Suprapubic skin (tissue), 4 donors: ENCODE data around the gene INPP5F. TPM values are rescaled to one million over a fixed set of nuclear protein-coding genes. Genes with fewer than 3 reads are reported as not detected.
"Not testable (repeated sequence)": the region's sequence is repeated elsewhere in the genome, so short reads cannot be mapped to it uniquely, and the experiment has no call there.

Source experiments
- DNase-seq, 2 donors: peaks; one replicate each; pipeline ENCODE4 v3.0.0-alpha.2; 2019; ENCODE audit warnings: low spot score in 2 of 2
- H3K27ac ChIP-seq: fragments of 200-600 bp; sonication (generic); one replicate; pipeline ENCODE4 v1.5.1; 2019
- H3K27me3 ChIP-seq: fragments of 200-600 bp; sonication (generic); one replicate; pipeline ENCODE4 v1.5.1; 2019
- H3K36me3 ChIP-seq: fragments of 200-600 bp; sonication (generic); one replicate; pipeline ENCODE4 v1.5.1; 2019
- H3K4me1 ChIP-seq: fragments of 200-600 bp; sonication (generic); one replicate; pipeline ENCODE4 v1.5.1; 2019
- H3K4me3 ChIP-seq: fragments of 200-600 bp; sonication (generic); one replicate; pipeline ENCODE4 v1.5.1; 2019; ENCODE audit warnings: mild to moderate bottlenecking
- H3K9me3 ChIP-seq: fragments of 200-600 bp; sonication (generic); one replicate; pipeline ENCODE4 v1.5.1; 2019
- EP300 ChIP-seq: sonication (generic); formaldehyde crosslinking; IDR thresholded peaks from one replicate; pipeline ENCODE4 v1.6.1; 2017; ENCODE audit warnings: antibody characterized with exemption
- POLR2A ChIP-seq, 2 donors: fragments of 450-650 bp; IDR thresholded peaks; one replicate each; pipeline ENCODE4 v1.6.1; 2017; ENCODE audit warnings: antibody characterized with exemption in 2 of 2, mild to moderate bottlenecking in 2 of 2, moderate library complexity in 2 of 2
- POLR2AphosphoS5 ChIP-seq, 3 donors: sonication (generic); formaldehyde crosslinking; IDR thresholded peaks; one replicate each; pipeline ENCODE4 v1.6.1; 2017; ENCODE audit warnings: antibody characterized with exemption in 3 of 3
- WGBS: methylation state at CpG from one replicate; pipeline ENCODE4 v1.1.5; 2018; 5-methylcytosine and 5-hydroxymethylcytosine counted together
- total RNA-seq, 4 donors: library from RNA; depleted of rRNA; stranded (reverse); fragments of >200 nt; gene quantifications; one replicate each; pipeline ENCODE4 v1.1.0, GENCODE V29; 2016
- TF ChIP-seq, protein P1 (sequence below), 2 donors: fragments of 200-600 bp in 1 of 2; fragments of 450-650 bp in 1 of 2; sonication (generic) in 1 of 2; IDR thresholded peaks; one replicate each; pipeline ENCODE4 v1.5.1; 2016 to 2019; ENCODE audit warnings: antibody characterized with exemption in 2 of 2, mild to moderate bottlenecking in 1 of 2, moderate library complexity in 1 of 2

Gene INPP5F
- total RNA-seq, 4 donors from 2014 or later = 16.1 to 38.6 (median 19.3) TPM

- WGBS = 82% methylated on average over 2 of the region's 2 CpGs
- no peaks in the 10 kb centered on the region for H3K36me3 ChIP-seq
- H3K4me3 ChIP-seq = no peak overlapping the region
- no peak for DNase-seq
- no peak overlapping the region for H3K27ac ChIP-seq
- no peaks in the 10 kb centered on the region for H3K27me3 ChIP-seq
- no peak for TF ChIP-seq EP300
- TF ChIP-seq, protein P1, sequence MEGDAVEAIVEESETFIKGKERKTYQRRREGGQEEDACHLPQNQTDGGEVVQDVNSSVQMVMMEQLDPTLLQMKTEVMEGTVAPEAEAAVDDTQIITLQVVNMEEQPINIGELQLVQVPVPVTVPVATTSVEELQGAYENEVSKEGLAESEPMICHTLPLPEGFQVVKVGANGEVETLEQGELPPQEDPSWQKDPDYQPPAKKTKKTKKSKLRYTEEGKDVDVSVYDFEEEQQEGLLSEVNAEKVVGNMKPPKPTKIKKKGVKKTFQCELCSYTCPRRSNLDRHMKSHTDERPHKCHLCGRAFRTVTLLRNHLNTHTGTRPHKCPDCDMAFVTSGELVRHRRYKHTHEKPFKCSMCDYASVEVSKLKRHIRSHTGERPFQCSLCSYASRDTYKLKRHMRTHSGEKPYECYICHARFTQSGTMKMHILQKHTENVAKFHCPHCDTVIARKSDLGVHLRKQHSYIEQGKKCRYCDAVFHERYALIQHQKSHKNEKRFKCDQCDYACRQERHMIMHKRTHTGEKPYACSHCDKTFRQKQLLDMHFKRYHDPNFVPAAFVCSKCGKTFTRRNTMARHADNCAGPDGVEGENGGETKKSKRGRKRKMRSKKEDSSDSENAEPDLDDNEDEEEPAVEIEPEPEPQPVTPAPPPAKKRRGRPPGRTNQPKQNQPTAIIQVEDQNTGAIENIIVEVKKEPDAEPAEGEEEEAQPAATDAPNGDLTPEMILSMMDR (IDR thresholded peaks at IDR 0.05) = no peak
- H3K9me3 ChIP-seq = no peaks in the 10 kb centered on the region
- peaks cover 12% of the 10 kb centered on the region for H3K4me1 ChIP-seq
Measured at GRCh38 chr10:119770928-119771327, 45.1 kb downstream of the INPP5F start.

GRCh38 chr10:119772334-119772733 lies 46.5 kb downstream of the INPP5F start:
- Histone ChIP-seq H3K27ac (no peak overlapping the region), H3K4me3 (no peak overlapping the region), H3K4me1 (peaks cover 12% of the 10 kb centered on the region), H3K9me3 (no peaks in the 10 kb centered on the region), H3K36me3 (no peaks in the 10 kb centered on the region), H3K27me3 (no peaks in the 10 kb centered on the region)
- DNase-seq = no peak
- 78% methylated on average over 4 of the region's 4 CpGs for WGBS
- TF ChIP-seq POLR2AphosphoS5 (IDR thresholded peaks at IDR 0.05) (no peak), EP300 (no peak), POLR2A (IDR thresholded peaks at IDR 0.05) (no peak)
- TF ChIP-seq, protein P1 (IDR thresholded peaks at IDR 0.05) = no peak

GRCh38 chr10:119773041-119773440 lies 47.2 kb downstream of the INPP5F start:
- 94% methylated on average over 3 of the region's 3 CpGs for WGBS
- H3K27me3 ChIP-seq = not testable (repeated sequence)

DNA sequence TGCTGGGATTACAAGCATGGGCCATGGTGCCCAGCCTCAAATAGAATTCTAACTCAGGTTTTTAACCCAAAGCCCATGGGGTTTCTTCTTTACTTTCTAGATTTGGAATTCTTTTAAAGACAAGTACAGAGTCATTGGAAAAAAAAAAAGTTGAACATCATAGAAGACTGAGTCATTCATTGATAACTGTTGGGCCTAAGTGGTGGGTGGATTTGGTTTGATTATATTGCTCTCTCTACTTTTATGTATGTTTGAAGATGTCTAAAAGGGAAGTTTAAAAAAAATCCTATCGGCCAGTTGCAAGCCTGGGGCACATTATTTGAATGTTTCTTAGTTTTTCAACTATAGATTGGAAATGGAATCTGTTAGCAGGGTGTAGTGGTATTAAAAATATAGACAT lies 49.7 kb downstream of the INPP5F start:
- TF ChIP-seq POLR2AphosphoS5 (IDR thresholded peaks at IDR 0.05) (no peak), EP300 (no peak), POLR2A (IDR thresholded peaks at IDR 0.05) (no peak)
- TF ChIP-seq, protein P1 (IDR thresholded peaks at IDR 0.05) = no peak
- Histone ChIP-seq H3K27ac (no peak overlapping the region), H3K4me1 (peaks cover under 1% of the 10 kb centered on the region), H3K36me3 (no peaks in the 10 kb centered on the region), H3K9me3 (no peaks in the 10 kb centered on the region), H3K4me3 (no peak overlapping the region), H3K27me3 (no peaks in the 10 kb centered on the region)
- 73% methylated on average over 1 of the region's 1 CpG for WGBS
- no peak for DNase-seq

More at GRCh38 chr10:119773041-119773440, 47.2 kb downstream of the INPP5F start:
- peaks cover 12% of the 10 kb centered on the region for H3K4me1 ChIP-seq
- H3K9me3 ChIP-seq, H3K27ac ChIP-seq, H3K4me3 ChIP-seq, DNase-seq, H3K36me3 ChIP-seq: not testable (repeated sequence)

- H3K4me1 ChIP-seq = no peaks in the 10 kb centered on the region
- TF ChIP-seq POLR2A (IDR thresholded peaks at IDR 0.05) (no peak), EP300 (no peak), POLR2AphosphoS5 (IDR thresholded peaks at IDR 0.05) (no peak)
- TF ChIP-seq, protein P1 (IDR thresholded peaks at IDR 0.05) = no peak
- no peaks in the 10 kb centered on the region for H3K27me3 ChIP-seq
- H3K36me3 ChIP-seq = no peaks in the 10 kb centered on the region
- no peak overlapping the region for H3K4me3 ChIP-seq
- no peak overlapping the region for H3K27ac ChIP-seq
- 100% methylated on average over 1 of the region's 1 CpG for WGBS
- no peaks in the 10 kb centered on the region for H3K9me3 ChIP-seq
- DNase-seq = no peak
Measured at GRCh38 chr10:119776536-119776935, 50.7 kb downstream of the INPP5F start.

DNA sequence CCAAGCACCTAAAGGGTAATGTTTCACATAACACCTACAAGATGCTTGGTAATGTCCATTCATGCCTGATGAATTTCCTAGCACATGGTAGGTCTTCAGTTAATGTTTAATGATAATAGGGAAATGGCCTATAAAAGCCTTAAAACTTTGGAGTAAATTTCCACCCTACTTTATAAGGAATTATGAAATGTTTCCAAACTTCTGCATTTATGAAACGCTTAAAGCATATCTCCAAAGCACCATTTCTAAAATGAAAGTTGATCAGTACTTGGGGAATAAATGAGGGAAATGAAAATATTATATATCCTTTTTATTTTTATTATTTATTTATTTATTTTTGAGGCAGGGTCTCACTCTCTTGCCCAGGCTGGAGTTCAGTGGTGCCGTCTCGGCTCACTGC lies 51.8 kb downstream of the INPP5F start:
- Histone ChIP-seq H3K4me1 (no peaks in the 10 kb centered on the region), H3K27me3 (no peaks in the 10 kb centered on the region), H3K36me3 (no peaks in the 10 kb centered on the region), H3K27ac (no peak overlapping the region), H3K9me3 (no peaks in the 10 kb centered on the region), H3K4me3 (no peak overlapping the region)
- no peak for DNase-seq
- 97% methylated on average over 3 of the region's 3 CpGs for WGBS
- TF ChIP-seq POLR2A (IDR thresholded peaks at IDR 0.05) (no peak), EP300 (no peak), POLR2AphosphoS5 (IDR thresholded peaks at IDR 0.05) (no peak)
- TF ChIP-seq, protein P1 (IDR thresholded peaks at IDR 0.05) = no peak
